Stimulated activated CD8-positive, alpha-beta memory T cell treated with anti-CD3 and anti-CD28 coated beads, Interleukin-12 subunit alpha, Interleukin-12 subunit beta, amount 100 ng/mL, for 1 hour (primary cell): ENCODE results near the gene SULF2.
"Not testable (repeated sequence)": the region's sequence is repeated elsewhere in the genome, so short reads cannot be mapped to it uniquely, and the experiment has no call there.

Experiments
- DNase-seq: peaks from one replicate; pipeline ENCODE4 v3.0.0-alpha.2; 2020; ENCODE audit warnings: low read depth

The SULF2 gene

GRCh38 chr20:47804972-47805371 lies 19.7 kb upstream of the SULF2 start:
- DNase-seq: not testable (repeated sequence)

- DNase-seq: not testable (repeated sequence)
These were observed 19.0 kb upstream of the SULF2 start for GRCh38 chr20:47804224-47804825.

- no peak for DNase-seq
These were observed 17.7 kb upstream of the SULF2 start for GRCh38 chr20:47802975-47803374.

- no peak for DNase-seq
These were observed 17.1 kb upstream of the SULF2 start for GRCh38 chr20:47802226-47802920.

- DNase-seq: no peak
These were observed 16.5 kb upstream of the SULF2 start for GRCh38 chr20:47801759-47802158.

- no peak for DNase-seq
These were observed 15.8 kb upstream of the SULF2 start for GRCh38 chr20:47801079-47801478.

- no peak for DNase-seq
These were observed 15.3 kb upstream of the SULF2 start for GRCh38 chr20:47800623-47801022.

GRCh38 chr20:47799116-47799715 lies 13.9 kb upstream of the SULF2 start:
- DNase-seq: no peak

- no peak for DNase-seq
These were observed 11.7 kb upstream of the SULF2 start for GRCh38 chr20:47796971-47797370.

GRCh38 chr20:47795214-47795907 lies 10.1 kb upstream of the SULF2 start:
- DNase-seq: no peak

- DNase-seq: not testable (repeated sequence)
These were observed 9.0 kb upstream of the SULF2 start for GRCh38 chr20:47794264-47794663.

GRCh38 chr20:47792021-47792618 lies 6.8 kb upstream of the SULF2 start:
- no peak for DNase-seq

- DNase-seq: no peak
These were observed 5.9 kb upstream of the SULF2 start for GRCh38 chr20:47791084-47791599.

- DNase-seq: no peak
These were observed 5.3 kb upstream of the SULF2 start for GRCh38 chr20:47790580-47790965.

- DNase-seq: no peak
These were observed 4.7 kb upstream of the SULF2 start for GRCh38 chr20:47789764-47790579.

- no peak for DNase-seq
These were observed 3.9 kb upstream of the SULF2 start for GRCh38 chr20:47789081-47789763.

- no peak for DNase-seq
These were observed 3.4 kb upstream of the SULF2 start for GRCh38 chr20:47788741-47789080.

- DNase-seq: no peak
These were observed 1.5 kb upstream of the SULF2 start for GRCh38 chr20:47786765-47787107.

- DNase-seq: no peak
These were observed 828 bp upstream of the SULF2 start for GRCh38 chr20:47785854-47786764.
